ENCODE data around the gene TIGAR. TPM values are rescaled to one million over a fixed set of nuclear protein-coding genes. Genes with fewer than 3 reads are reported as not detected.

TIGAR gene
- total and polyA plus RNA-seq, 11 donors = 3.6 to 16.4 (median 11.3) TPM

GRCh38 chr12:4366090-4366489 is 45.1 kb downstream of the TIGAR start:
- Histone ChIP-seq H3K4me1 (no peaks in the 10 kb centered on the region), H3K27me3 (peaks cover 0 to 8% (median 0%) of the 10 kb centered on the region in 9 donors), H3K36me3 (no peaks in the 10 kb centered on the region), H3K4me3 (no peak overlapping the region), H3K27ac (no peak overlapping the region), H3K9me3 (no peaks in the 10 kb centered on the region)
- intact Hi-C loops (cut with DNase I) = no loop called here
- WGBS, 4 donors = 88 to 95% (median 93%) methylated on average over 2 of the region's 2 CpGs
- TF ChIP-seq POLR2A (IDR thresholded peaks at IDR 0.05) = no peak
- TF ChIP-seq CTCF (IDR thresholded peaks at IDR 0.05) = peak in 2 of 12 donors; percentile 29 to 34
- DNase-seq (no peak), ATAC-seq (no peak)

DNA sequence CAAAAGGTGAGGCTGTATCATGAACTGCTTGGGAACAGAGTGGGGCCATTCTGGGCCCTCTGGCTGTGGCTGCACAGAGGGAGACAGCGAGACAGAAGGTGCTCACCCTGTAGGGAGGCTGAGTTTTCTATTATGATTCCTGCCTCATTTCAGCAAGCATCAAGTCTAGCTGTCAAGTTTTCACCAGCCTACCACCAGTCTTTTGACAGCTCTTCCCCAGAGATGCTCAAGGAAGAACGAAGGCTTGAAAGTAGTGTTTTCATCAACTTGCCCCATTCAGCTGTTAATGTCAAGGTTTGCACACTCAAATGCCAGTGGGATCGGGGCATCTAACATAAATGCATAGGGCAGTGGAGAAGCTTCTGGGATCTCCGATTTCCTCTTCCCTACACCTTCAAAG is 48.5 kb downstream of the TIGAR start:
- DNase-seq = no peak
- Histone ChIP-seq H3K36me3 (no peaks in the 10 kb centered on the region), H3K9me3 (no peaks in the 10 kb centered on the region), H3K4me3 (no peak overlapping the region), H3K4me1 (no peaks in the 10 kb centered on the region), H3K27me3 (peaks cover 0 to 8% (median 0%) of the 10 kb centered on the region in 9 donors), H3K27ac (no peak overlapping the region)
- WGBS, 4 donors = 84 to 93% (median 89%) methylated on average over 4 of the region's 4 CpGs
- no peak for TF ChIP-seq POLR2A (IDR thresholded peaks at IDR 0.05)
- no peak for TF ChIP-seq CTCF (IDR thresholded peaks at IDR 0.05)
- intact Hi-C loops (cut with DNase I) = no loop called here
- ATAC-seq = no peak

- H3K36me3 ChIP-seq = no peaks in the 10 kb centered on the region
- H3K9me3 ChIP-seq = no peaks in the 10 kb centered on the region
- intact Hi-C loops (cut with DNase I) = no loop called here
- ATAC-seq = no peak
- TF ChIP-seq CTCF (IDR thresholded peaks at IDR 0.05) = no peak
- no peak for TF ChIP-seq POLR2A (IDR thresholded peaks at IDR 0.05)
- 94 to 97% (median 95%) methylated on average over 27 to 31 of the region's 31 CpGs for WGBS, 4 donors
- no peak for DNase-seq
- H3K27ac ChIP-seq = no peak overlapping the region
- H3K27me3 ChIP-seq = peaks cover 0 to 8% (median 0%) of the 10 kb centered on the region in 9 donors
- H3K4me3 ChIP-seq = no peak overlapping the region
- no peaks in the 10 kb centered on the region for H3K4me1 ChIP-seq
Measured at GRCh38 chr12:4370265-4370664, 49.3 kb downstream of the TIGAR start.

DNA sequence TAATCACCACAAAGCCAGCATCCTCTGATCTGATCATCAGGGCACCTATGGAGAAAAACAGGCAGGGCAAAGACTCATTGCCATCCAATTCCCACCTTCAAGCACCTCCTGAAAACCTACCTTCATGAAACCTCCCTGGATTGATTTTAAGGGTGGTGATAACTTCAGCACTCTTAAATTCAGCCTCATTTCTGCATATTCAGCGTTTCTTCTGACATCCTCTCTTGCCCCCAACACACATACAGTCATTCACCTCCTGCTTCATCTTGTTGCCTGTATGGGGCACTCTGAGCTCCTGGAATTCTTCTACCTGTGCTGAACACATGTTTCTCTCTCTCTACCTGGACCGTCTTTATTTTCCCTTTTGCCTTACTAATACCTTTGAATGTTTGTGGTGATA is 51.6 kb downstream of the TIGAR start:
- WGBS, 4 donors = 92 to 95% (median 93%) methylated on average over 2 of the region's 2 CpGs
- no peaks in the 10 kb centered on the region for H3K4me1 ChIP-seq
- peaks cover 0 to 5% (median 0%) of the 10 kb centered on the region in 9 donors for H3K27me3 ChIP-seq
- no peak overlapping the region for H3K4me3 ChIP-seq
- H3K9me3 ChIP-seq = no peaks in the 10 kb centered on the region
- ATAC-seq (no peak), DNase-seq (no peak)
- TF ChIP-seq POLR2A (IDR thresholded peaks at IDR 0.05) = no peak
- intact Hi-C loops (cut with DNase I) = no loop called here
- no peak overlapping the region for H3K27ac ChIP-seq
- no peaks in the 10 kb centered on the region for H3K36me3 ChIP-seq

GRCh38 chr12:4375449-4375848 is 54.4 kb downstream of the TIGAR start:
- no peak for DNase-seq
- Histone ChIP-seq H3K27ac (no peak overlapping the region), H3K4me3 (no peak overlapping the region), H3K27me3 (peaks cover 0 to 11% (median 0%) of the 10 kb centered on the region in 9 donors), H3K4me1 (no peaks in the 10 kb centered on the region), H3K9me3 (no peaks in the 10 kb centered on the region), H3K36me3 (no peaks in the 10 kb centered on the region)
- no peak for TF ChIP-seq CTCF (IDR thresholded peaks at IDR 0.05)
- no peak for TF ChIP-seq POLR2A (IDR thresholded peaks at IDR 0.05)
- ATAC-seq = no peak
- intact Hi-C loops (cut with DNase I) = no loop called here
- 87 to 90% (median 89%) methylated on average over 6 of the region's 6 CpGs for WGBS, 4 donors
